ENCODE measurements around the gene ZCCHC7.

Gene ZCCHC7

DNA sequence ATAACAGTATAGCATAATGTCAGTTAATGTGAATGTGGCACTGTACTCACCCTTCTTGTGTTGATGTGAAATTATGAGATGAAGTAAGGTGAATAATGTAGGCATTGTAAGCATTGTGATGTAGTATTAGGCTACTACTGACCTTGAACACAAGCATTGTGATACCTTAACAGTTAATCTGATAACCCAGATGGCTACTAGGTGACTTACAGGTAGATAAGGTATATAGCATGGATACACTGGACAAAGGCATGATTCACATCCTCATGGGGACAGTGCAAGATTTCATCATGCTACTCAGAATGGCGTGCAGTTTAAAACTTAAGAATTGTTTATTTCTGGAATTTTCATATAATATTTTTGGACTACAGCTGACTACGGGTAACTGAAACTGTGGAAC lies 134.8 kb downstream of the ZCCHC7 start:
- Histone ChIP-seq H3K4me2 (ENCODE audit: low read length) (no peak overlapping the region), H3K4me1 (ENCODE audit: control insufficient read depth, low read length) (peaks cover 39% of the 10 kb centered on the region), H3K79me2 (ENCODE audit: control insufficient read depth, low read length) (peaks cover 45% of the 10 kb centered on the region), H3K4me3 (ENCODE audit: low read length) (no peak overlapping the region), H3K27ac (ENCODE audit: low read depth, low read length) (no peak overlapping the region), H3K27me3 (ENCODE audit: control insufficient read depth, low read length) (no peaks in the 10 kb centered on the region), H4K20me1 (ENCODE audit: control insufficient read depth, insufficient read depth, low read depth, low read length) (no peaks in the 10 kb centered on the region), H3K9me2 (replicated peaks; ENCODE audit: control insufficient read depth, low read length) (no peaks in the 10 kb centered on the region), H3K9me3 (ENCODE audit: control insufficient read depth, insufficient read depth, low read length) (no peaks in the 10 kb centered on the region), H3F3A (ENCODE audit: control insufficient read depth, insufficient read depth) (no peaks in the 10 kb centered on the region), H3K36me3 (ENCODE audit: control insufficient read depth, low read length) (peaks cover 63% of the 10 kb centered on the region)
- TF ChIP-seq EZH2phosphoT487 (IDR thresholded peaks at IDR 0.05; ENCODE audit: borderline replicate concordance, low read length): no peak
- TF ChIP-seq, protein P1, sequence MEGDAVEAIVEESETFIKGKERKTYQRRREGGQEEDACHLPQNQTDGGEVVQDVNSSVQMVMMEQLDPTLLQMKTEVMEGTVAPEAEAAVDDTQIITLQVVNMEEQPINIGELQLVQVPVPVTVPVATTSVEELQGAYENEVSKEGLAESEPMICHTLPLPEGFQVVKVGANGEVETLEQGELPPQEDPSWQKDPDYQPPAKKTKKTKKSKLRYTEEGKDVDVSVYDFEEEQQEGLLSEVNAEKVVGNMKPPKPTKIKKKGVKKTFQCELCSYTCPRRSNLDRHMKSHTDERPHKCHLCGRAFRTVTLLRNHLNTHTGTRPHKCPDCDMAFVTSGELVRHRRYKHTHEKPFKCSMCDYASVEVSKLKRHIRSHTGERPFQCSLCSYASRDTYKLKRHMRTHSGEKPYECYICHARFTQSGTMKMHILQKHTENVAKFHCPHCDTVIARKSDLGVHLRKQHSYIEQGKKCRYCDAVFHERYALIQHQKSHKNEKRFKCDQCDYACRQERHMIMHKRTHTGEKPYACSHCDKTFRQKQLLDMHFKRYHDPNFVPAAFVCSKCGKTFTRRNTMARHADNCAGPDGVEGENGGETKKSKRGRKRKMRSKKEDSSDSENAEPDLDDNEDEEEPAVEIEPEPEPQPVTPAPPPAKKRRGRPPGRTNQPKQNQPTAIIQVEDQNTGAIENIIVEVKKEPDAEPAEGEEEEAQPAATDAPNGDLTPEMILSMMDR (IDR thresholded peaks at IDR 0.05; ENCODE audit: low read depth, low read length, poor library complexity, severe bottlenecking): no peak

DNA sequence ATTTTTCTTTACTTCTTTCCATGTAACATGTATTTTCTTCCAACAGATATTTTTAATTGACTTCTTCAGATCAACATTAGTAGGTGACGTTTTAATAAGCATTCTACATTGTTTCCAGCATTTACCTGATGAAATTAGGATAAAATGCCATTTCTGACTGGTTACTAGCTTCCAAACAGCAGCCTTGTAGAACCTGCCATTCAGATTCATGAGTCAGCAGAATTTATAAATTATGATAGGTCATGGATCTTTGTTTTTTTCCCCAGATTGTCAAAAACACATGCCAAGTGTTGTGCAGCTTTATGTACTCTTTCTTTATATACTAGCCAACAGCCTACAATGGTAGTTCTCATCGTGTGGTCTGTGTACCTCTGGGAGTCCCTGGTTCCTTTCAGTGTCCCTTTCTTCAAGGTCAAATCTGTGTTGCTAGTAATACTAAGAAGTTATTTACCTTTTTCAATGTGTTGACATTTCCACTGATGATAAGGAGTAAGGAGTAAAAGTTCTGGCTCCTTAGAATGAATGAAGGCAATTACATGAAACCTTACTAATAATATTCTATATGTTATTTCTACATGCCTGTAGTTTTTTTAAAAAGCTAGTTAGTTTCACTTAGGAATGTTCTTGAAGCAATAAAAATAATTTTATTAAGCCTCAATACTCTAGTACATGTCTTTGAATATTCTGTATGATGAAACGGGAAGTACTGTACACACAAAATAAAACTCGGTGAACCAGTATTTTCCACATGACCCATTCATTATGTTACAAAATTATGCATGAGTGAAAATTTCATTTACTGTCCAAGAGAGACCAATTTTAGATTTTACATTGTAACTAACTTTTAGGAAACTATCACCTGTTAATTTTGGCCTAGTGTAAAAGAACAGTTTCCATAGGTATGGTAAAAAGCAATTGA lies 135.8 kb downstream of the ZCCHC7 start:
- no peaks in the 10 kb centered on the region for H3K27me3 ChIP-seq (ENCODE audit: control insufficient read depth, low read length)
- no peaks in the 10 kb centered on the region for H4K20me1 ChIP-seq (ENCODE audit: control insufficient read depth, insufficient read depth, low read depth, low read length)
- peaks cover 51% of the 10 kb centered on the region for H3K79me2 ChIP-seq (ENCODE audit: control insufficient read depth, low read length)
- H3K4me1 ChIP-seq (ENCODE audit: control insufficient read depth, low read length): peaks cover 45% of the 10 kb centered on the region
- H3K36me3 ChIP-seq (ENCODE audit: control insufficient read depth, low read length): peaks cover 62% of the 10 kb centered on the region
- H3K27ac ChIP-seq (ENCODE audit: low read depth, low read length): peak overlapping the region; percentile 27
- no peaks in the 10 kb centered on the region for H3K9me3 ChIP-seq (ENCODE audit: control insufficient read depth, insufficient read depth, low read length)
- H3K4me3 ChIP-seq (ENCODE audit: low read length): 0 out of 2 replicates have a peak overlapping the region, but pooled peaks have one; percentile 12
- peak overlapping the region; percentile 40 for H3K4me2 ChIP-seq (ENCODE audit: low read length)
- TF ChIP-seq, protein P1 (IDR thresholded peaks at IDR 0.05; ENCODE audit: low read depth, low read length, poor library complexity, severe bottlenecking): no peak
- TF ChIP-seq EZH2phosphoT487 (IDR thresholded peaks at IDR 0.05; ENCODE audit: borderline replicate concordance, low read length): no peak
- no peaks in the 10 kb centered on the region for H3F3A ChIP-seq (ENCODE audit: control insufficient read depth, insufficient read depth)
- no peaks in the 10 kb centered on the region for H3K9me2 ChIP-seq (replicated peaks; ENCODE audit: control insufficient read depth, low read length)

DNA sequence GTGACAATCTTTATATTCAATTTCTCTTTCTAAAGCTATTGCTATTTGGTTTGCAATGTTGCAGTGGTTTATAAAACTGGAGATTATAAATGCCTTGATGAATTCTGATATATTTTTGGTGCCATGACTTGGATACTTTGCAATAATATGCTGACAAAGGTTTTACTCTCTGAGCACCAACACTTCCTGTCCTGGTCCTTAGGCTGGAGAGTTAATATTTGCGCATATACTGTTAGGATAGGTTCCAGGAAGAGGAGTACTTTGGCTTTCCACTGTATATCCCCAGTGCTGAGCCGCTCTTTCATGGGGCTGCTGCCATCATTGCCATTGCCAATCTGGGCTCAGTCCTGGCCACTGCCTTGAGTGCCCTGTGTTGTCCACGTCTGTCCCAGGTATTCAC lies 139.6 kb downstream of the ZCCHC7 start:
- no peaks in the 10 kb centered on the region for H3F3A ChIP-seq (ENCODE audit: control insufficient read depth, insufficient read depth)
- no peaks in the 10 kb centered on the region for H3K9me3 ChIP-seq (ENCODE audit: control insufficient read depth, insufficient read depth, low read length)
- H3K27me3 ChIP-seq (ENCODE audit: control insufficient read depth, low read length): no peaks in the 10 kb centered on the region
- H4K20me1 ChIP-seq (ENCODE audit: control insufficient read depth, insufficient read depth, low read depth, low read length): no peaks in the 10 kb centered on the region
- H3K4me1 ChIP-seq (ENCODE audit: control insufficient read depth, low read length): peaks cover 44% of the 10 kb centered on the region
- TF ChIP-seq, protein P1 (IDR thresholded peaks at IDR 0.05; ENCODE audit: low read depth, low read length, poor library complexity, severe bottlenecking): no peak
- no peak for TF ChIP-seq EZH2phosphoT487 (IDR thresholded peaks at IDR 0.05; ENCODE audit: borderline replicate concordance, low read length)
- no peak overlapping the region for H3K27ac ChIP-seq (ENCODE audit: low read depth, low read length)
- H3K4me2 ChIP-seq (ENCODE audit: low read length): no peak overlapping the region
- H3K79me2 ChIP-seq (ENCODE audit: control insufficient read depth, low read length): peaks cover 59% of the 10 kb centered on the region
- no peaks in the 10 kb centered on the region for H3K9me2 ChIP-seq (replicated peaks; ENCODE audit: control insufficient read depth, low read length)
- H3K4me3 ChIP-seq (ENCODE audit: low read length): no peak overlapping the region
- H3K36me3 ChIP-seq (ENCODE audit: control insufficient read depth, low read length): peaks cover 39% of the 10 kb centered on the region
